ENCODE results near the gene ACER1. TPM values are rescaled to one million over a fixed set of nuclear protein-coding genes. Genes with fewer than 3 reads are reported as not detected.

ACER1 gene
- polyA plus RNA-seq, 1 of the 3 experiments (the other 2 are of a cell fraction): not detected

DNA sequence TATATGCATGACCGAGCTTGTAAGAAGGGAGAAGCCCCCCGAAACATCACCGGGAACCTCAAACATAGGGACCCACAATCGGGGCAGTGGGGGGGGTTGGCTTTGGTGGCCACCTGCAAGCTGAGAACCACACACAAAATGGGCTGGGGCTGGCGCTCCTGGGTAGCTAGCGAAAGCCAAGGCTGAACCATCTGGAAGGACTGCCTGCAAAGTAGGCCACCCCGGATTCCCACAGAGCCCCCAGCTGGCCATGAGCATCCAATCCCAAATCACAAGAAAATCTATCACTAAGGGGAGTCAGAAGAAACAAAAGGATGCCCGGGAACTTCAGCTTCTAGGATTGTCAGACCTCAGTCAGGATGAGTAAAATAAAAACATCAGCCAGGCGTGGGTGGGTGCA lies 45.1 kb upstream of the ACER1 start:
- Histone ChIP-seq H3K79me2 (ENCODE audit: insufficient read depth) (peaks cover 8% of the 10 kb centered on the region), H3K4me2 (no peak overlapping the region), H2AFZ (ENCODE audit: low read depth) (no peak overlapping the region), H3K4me3 (ENCODE audit: low read depth in 2 of 2, low read length in 1 of 2) (no peak overlapping the region), H3K9me3 (no peaks in the 10 kb centered on the region), H3K4me1 (ENCODE audit: control insufficient read depth in 1 of 2, insufficient read depth in 2 of 2, low read depth in 1 of 2, low read length in 1 of 2) (peaks cover 6 to 19% of the 10 kb centered on the region in 2 experiments; a peak in 1 of 4 replicates), H3K9me2 (no peaks in the 10 kb centered on the region), H3F3A (replicated peaks; ENCODE audit: insufficient read depth) (peaks cover 22% of the 10 kb centered on the region), H3K27ac (ENCODE audit: low read depth in 2 of 2, low read length in 1 of 2) (peak overlapping the region in 1 of 2 experiments; percentile 17; a peak in 1 of 4 replicates), H3K36me3 (replicated peaks in 1 of 2; ENCODE audit: control insufficient read depth in 1 of 2, insufficient read depth in 2 of 2, low read length in 1 of 2) (peaks cover 33 to 36% of the 10 kb centered on the region in 2 experiments), H3K27me3 (ENCODE audit: insufficient read depth) (no peaks in the 10 kb centered on the region), H3K9ac (no peak overlapping the region), H4K20me1 (ENCODE audit: insufficient read depth) (no peaks in the 10 kb centered on the region)
- ChIA-PET CTCF (interaction anchor here (1.1 kb wide), 2 partner anchors 11 to 160 kb away, joined by 3 read pairs; no protein-coding TSS in a partner anchor), POLR2A (no interaction called here)
- no peak for DNase-seq
- 73% methylated on average over 8 of the region's 9 CpGs for WGBS (ENCODE audit: low lambda C conversion rate)
- TF ChIP-seq, protein P1, sequence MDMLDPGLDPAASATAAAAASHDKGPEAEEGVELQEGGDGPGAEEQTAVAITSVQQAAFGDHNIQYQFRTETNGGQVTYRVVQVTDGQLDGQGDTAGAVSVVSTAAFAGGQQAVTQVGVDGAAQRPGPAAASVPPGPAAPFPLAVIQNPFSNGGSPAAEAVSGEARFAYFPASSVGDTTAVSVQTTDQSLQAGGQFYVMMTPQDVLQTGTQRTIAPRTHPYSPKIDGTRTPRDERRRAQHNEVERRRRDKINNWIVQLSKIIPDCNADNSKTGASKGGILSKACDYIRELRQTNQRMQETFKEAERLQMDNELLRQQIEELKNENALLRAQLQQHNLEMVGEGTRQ (IDR thresholded peaks at IDR 0.05; ENCODE audit: borderline replicate concordance, low read depth, low read length): no peak

DNA sequence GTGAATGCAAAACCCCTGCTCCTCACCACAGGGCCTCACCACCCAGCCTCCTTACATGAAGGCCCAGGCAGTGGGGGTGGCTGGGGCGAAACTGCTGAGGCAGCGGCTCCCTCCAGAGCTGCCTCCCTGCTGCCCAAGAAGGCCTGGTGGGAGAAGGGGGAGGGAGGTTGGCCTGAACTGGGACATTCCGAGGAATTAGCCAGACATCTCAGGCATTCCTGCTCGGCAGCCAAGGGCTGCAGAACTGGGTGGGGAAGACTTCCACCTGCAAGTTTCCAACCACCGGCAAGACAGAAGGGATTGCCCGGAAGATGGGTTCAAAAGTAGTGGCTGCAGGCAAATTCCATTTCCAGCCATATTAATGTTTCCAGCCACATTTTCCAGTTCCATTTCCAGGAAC lies 44.6 kb upstream of the ACER1 start:
- H3F3A ChIP-seq (replicated peaks; ENCODE audit: insufficient read depth): peaks cover 22% of the 10 kb centered on the region
- no peak overlapping the region for H2AFZ ChIP-seq (ENCODE audit: low read depth)
- no peak overlapping the region for H3K4me3 ChIP-seq (ENCODE audit: low read depth in 2 of 2, low read length in 1 of 2)
- no peaks in the 10 kb centered on the region for H3K9me2 ChIP-seq
- TF ChIP-seq, protein P2, sequence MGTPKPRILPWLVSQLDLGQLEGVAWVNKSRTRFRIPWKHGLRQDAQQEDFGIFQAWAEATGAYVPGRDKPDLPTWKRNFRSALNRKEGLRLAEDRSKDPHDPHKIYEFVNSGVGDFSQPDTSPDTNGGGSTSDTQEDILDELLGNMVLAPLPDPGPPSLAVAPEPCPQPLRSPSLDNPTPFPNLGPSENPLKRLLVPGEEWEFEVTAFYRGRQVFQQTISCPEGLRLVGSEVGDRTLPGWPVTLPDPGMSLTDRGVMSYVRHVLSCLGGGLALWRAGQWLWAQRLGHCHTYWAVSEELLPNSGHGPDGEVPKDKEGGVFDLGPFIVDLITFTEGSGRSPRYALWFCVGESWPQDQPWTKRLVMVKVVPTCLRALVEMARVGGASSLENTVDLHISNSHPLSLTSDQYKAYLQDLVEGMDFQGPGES (IDR thresholded peaks at IDR 0.05; ENCODE audit: low read depth, low read length): no peak
- TF ChIP-seq EZH2phosphoT487 (IDR thresholded peaks at IDR 0.05; ENCODE audit: borderline replicate concordance, low read depth): no peak
- TF ChIP-seq SMC3 (IDR thresholded peaks at IDR 0.05; ENCODE audit: low read depth, low read length): no peak
- no peak for TF ChIP-seq YY1 (IDR thresholded peaks at IDR 0.05; ENCODE audit: low read depth)
- TF ChIP-seq, protein P3, sequence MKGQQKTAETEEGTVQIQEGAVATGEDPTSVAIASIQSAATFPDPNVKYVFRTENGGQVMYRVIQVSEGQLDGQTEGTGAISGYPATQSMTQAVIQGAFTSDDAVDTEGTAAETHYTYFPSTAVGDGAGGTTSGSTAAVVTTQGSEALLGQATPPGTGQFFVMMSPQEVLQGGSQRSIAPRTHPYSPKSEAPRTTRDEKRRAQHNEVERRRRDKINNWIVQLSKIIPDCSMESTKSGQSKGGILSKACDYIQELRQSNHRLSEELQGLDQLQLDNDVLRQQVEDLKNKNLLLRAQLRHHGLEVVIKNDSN (IDR thresholded peaks at IDR 0.05; ENCODE audit: borderline replicate concordance, low read depth): no peak
- TF ChIP-seq ELF1 (IDR thresholded peaks at IDR 0.05): no peak
- TF ChIP-seq SIN3A (IDR thresholded peaks at IDR 0.05; ENCODE audit: borderline replicate concordance, low read depth, low read length): no peak
- no peak for TF ChIP-seq RCOR1 (IDR thresholded peaks at IDR 0.05; ENCODE audit: low read length)
- no peak for TF ChIP-seq GATA2 (CRISPR knock-in tag; IDR thresholded peaks at IDR 0.05)
- no peak for TF ChIP-seq TCF12 (IDR thresholded peaks at IDR 0.05)
- TF ChIP-seq EP300 (IDR thresholded peaks at IDR 0.05; ENCODE audit: borderline replicate concordance in 1 of 2, low read depth in 1 of 2, low read length in 1 of 2): no peak
- no peak for TF ChIP-seq RAD21 (IDR thresholded peaks at IDR 0.05; ENCODE audit: low read length)
- TF ChIP-seq, protein P4, sequence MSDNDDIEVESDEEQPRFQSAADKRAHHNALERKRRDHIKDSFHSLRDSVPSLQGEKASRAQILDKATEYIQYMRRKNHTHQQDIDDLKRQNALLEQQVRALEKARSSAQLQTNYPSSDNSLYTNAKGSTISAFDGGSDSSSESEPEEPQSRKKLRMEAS (IDR thresholded peaks at IDR 0.05; ENCODE audit: low read depth): no peak
- TF ChIP-seq FOSL2 (IDR thresholded peaks at IDR 0.05; ENCODE audit: borderline replicate concordance, low read depth): no peak
- TF ChIP-seq GABPA (IDR thresholded peaks at IDR 0.05; ENCODE audit: low read depth): no peak
- no peak for TF ChIP-seq TAF1 (IDR thresholded peaks at IDR 0.05; ENCODE audit: borderline replicate concordance, low read depth, low read length)
- no peak overlapping the region for H3K9ac ChIP-seq
- no peaks in the 10 kb centered on the region for H3K9me3 ChIP-seq
- H3K4me1 ChIP-seq (ENCODE audit: control insufficient read depth in 1 of 2, insufficient read depth in 2 of 2, low read depth in 1 of 2, low read length in 1 of 2): peaks cover 6 to 19% of the 10 kb centered on the region in 2 experiments; a peak in 1 of 4 replicates
- no peaks in the 10 kb centered on the region for H3K27me3 ChIP-seq (ENCODE audit: insufficient read depth)
- peaks cover 30 to 36% of the 10 kb centered on the region in 2 experiments for H3K36me3 ChIP-seq (replicated peaks in 1 of 2; ENCODE audit: control insufficient read depth in 1 of 2, insufficient read depth in 2 of 2, low read length in 1 of 2)
- no peak overlapping the region for H3K4me2 ChIP-seq
- H4K20me1 ChIP-seq (ENCODE audit: insufficient read depth): no peaks in the 10 kb centered on the region
- H3K27ac ChIP-seq (ENCODE audit: low read depth in 2 of 2, low read length in 1 of 2): peak overlapping the region in 1 of 2 experiments; percentile 17; a peak in 1 of 4 replicates
- ChIA-PET POLR2A (interaction anchor here (0.7 kb wide), 1 partner anchor 47 kb away, joined by 4 read pairs; the partner anchor contains the start of gene KHSRP), CTCF (interaction anchor here (1.0 to 1.1 kb wide), 2 partner anchors 9 to 12 kb away, joined by 3 read pairs; no protein-coding TSS in a partner anchor)
- no peak for DNase-seq
- H3K79me2 ChIP-seq (ENCODE audit: insufficient read depth): peaks cover 8% of the 10 kb centered on the region
- 75% methylated on average over 2 of the region's 6 CpGs for WGBS (ENCODE audit: low lambda C conversion rate)

All from SK-N-SH (cell line).